GM15510 (cell line): Measurements from ENCODE around the gene SSMEM1.

Source experiments
- POLR2A ChIP-seq: IDR thresholded peaks from 3 replicates; pipeline ENCODE4 v1.6.1; 2011; ENCODE audit warnings: borderline replicate concordance; ENCODE audit not compliant: insufficient read length; ENCODE audit errors: extremely low read depth

Gene SSMEM1

GRCh38 chr7:130207642-130208041 is at the start of gene SSMEM1:
Gene SSMEM1 (plus strand): TSS chr7:130207860. CDS start chr7:130207911, 51 bp downstream.
- no peak for TF ChIP-seq POLR2A

GRCh38 chr7:130160023-130160422 is 47.6 kb upstream of the SSMEM1 start:
- no peak for TF ChIP-seq POLR2A

DNA sequence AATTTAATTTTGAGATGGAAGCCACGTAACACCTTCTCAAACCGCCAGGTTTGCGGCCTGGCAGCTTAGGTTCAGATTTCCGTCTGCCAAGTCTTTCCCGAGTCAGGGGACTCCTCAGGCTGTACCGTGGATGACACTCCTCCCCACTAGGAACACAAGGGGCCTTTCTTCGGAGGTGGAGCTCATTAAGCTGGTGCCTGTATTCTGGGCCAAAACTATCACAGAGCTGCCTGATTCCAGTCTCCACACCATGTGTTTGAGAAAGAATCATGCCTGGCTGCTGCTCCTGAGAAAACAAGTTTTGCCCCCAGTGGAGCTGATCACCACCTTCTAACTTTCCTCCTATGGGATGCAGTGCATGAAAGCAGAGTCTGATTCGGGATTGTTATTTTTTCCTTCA is 47.2 kb upstream of the SSMEM1 start:
- no peak for TF ChIP-seq POLR2A

- TF ChIP-seq POLR2A: no peak
Measured at GRCh38 chr7:130162196-130162595, 45.5 kb upstream of the SSMEM1 start.

DNA sequence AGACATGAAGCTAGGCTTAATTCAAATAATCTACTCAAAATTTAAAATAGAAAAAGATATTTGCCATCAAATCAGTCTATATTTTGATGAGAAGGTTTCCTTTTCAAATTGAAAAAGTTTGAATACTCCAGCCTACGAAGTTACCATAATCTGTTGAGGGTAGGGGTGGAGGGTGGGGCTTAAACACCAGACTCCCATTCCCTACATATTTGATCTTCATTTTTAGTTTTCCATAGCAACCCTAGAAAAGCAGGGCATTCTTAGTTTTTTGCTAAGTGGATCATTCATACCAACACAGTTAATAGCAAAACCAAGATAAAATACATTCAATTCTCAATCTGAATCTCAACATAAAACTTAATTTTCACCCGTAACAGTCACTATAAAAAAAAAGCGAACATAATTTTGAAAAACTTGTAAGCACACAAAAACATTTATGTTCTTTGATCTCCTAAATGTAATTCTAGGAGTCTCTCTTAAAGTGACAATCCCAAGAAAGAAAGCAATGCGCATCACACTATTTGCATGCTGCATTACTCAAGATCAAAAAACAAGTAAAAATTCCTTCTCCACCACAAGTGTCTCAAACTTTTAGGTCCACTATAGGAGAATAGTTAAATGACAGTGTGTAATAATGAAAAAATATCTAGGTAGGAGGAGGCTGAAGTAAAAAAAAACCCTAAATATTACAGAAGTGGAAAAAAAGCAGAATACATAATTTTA is 33.3 kb upstream of the SSMEM1 start:
- no peak for TF ChIP-seq POLR2A

GRCh38 chr7:130178251-130178650 is 29.4 kb upstream of the SSMEM1 start:
- TF ChIP-seq POLR2A: no peak

GRCh38 chr7:130179631-130180030 is 28.0 kb upstream of the SSMEM1 start:
- TF ChIP-seq POLR2A: no peak

GRCh38 chr7:130180571-130181262 is 26.9 kb upstream of the SSMEM1 start:
- TF ChIP-seq POLR2A: no peak

DNA sequence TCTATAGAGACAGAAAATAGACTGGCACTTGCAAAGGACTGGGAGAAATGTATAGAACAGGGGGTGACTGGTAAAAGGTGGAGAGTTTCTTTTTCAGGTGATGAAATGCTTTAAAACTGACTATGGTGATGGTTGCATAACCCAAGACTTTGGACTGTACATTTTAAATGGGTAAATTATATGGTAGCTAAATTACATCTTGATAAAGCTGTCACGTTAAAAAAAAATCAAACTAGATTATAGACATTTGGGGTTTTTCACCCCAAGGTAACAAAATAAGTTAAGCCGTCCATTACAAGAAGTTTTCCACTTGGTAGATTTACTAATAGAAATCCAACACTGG is 26.4 kb upstream of the SSMEM1 start:
- TF ChIP-seq POLR2A: no peak

GRCh38 chr7:130182990-130183389 is 24.7 kb upstream of the SSMEM1 start:
- TF ChIP-seq POLR2A: no peak

DNA sequence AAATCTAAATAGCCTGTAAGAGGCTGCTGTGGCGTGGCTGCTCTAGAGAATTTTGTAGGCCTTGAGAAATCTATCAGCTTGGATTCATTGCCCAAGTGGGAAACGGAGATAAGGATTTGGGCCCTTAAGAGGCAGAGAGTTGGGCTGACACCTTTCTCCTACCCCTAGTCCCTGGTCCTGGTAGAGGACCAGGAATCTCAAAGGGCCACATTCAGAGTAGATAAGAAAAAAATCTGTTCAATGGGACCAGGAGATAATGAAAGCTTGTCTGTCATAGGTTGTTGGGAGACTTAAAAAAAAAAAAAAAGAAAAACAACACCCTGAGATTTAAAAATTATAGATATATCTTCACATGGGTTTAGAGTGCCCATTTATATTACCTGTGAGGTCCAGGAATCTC is 20.3 kb upstream of the SSMEM1 start:
- no peak for TF ChIP-seq POLR2A

GRCh38 chr7:130189343-130189742 is 18.3 kb upstream of the SSMEM1 start:
- TF ChIP-seq POLR2A: no peak

DNA sequence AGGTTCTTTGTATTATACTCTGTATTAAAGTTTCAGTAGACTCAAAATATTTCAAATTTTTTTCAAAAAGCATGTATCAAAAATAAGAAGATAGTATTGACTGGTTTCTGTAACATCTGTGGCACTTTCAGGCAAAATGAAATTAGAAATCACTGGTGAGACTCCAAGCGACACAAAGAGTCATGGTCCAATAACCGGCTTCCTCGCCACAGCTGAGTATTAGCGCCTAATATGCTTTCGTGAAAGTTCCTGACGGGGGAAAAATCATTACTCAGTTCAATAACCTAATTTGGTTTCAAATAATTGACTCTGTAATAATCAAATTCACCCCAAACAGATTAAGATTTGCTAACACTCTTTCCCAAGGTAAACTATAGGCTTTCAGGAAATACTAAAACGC is 15.9 kb upstream of the SSMEM1 start:
- TF ChIP-seq POLR2A: no peak

GRCh38 chr7:130195396-130195795 is 12.3 kb upstream of the SSMEM1 start:
- no peak for TF ChIP-seq POLR2A

- TF ChIP-seq POLR2A: no peak
Measured at GRCh38 chr7:130196476-130196875, 11.2 kb upstream of the SSMEM1 start.

GRCh38 chr7:130197094-130197493 is 10.6 kb upstream of the SSMEM1 start:
- TF ChIP-seq POLR2A: no peak
